CD14-positive monocyte (primary cell): ENCODE measurements around the gene LDLRAD2. TPM values are rescaled to one million over a fixed set of nuclear protein-coding genes. Genes with fewer than 3 reads are reported as not detected.

Experiments
- DNase-seq, 3 donors: peaks; one replicate each; pipeline ENCODE4 v3.0.0-alpha.2; 2011 to 2022
- H2AFZ ChIP-seq: 2 replicates; pipeline ENCODE4 v1.6.0; 2012; ENCODE audit warnings: mild to moderate bottlenecking, low read depth, low read length, inconsistent platforms; ENCODE audit not compliant: insufficient read depth, poor library complexity, severe bottlenecking
- H3K27ac ChIP-seq, 2 donors: 1 replicate in 1 of 2; 2 replicates in 1 of 2; pipeline ENCODE4 v1.5.1; 2012 to 2013; ENCODE audit warnings: low read length in 2 of 2, control low read depth in 1 of 2, inconsistent platforms in 1 of 2, low read depth in 1 of 2, mild to moderate bottlenecking in 1 of 2
- H3K27me3 ChIP-seq, 2 donors: one replicate each; pipeline versions ENCODE4 v1.6.0 to v1.6.1; 2011 to 2013; ENCODE audit warnings: low read length in 2 of 2; ENCODE audit not compliant: control insufficient read depth in 2 of 2, insufficient read depth in 2 of 2
- H3K36me3 ChIP-seq, 2 donors: replicated peaks in 1 of 2; 1 replicate in 1 of 2; 2 replicates in 1 of 2; pipeline versions ENCODE4 v1.5.1 to v1.6.1; 2012 to 2013; ENCODE audit warnings: low read length in 2 of 2, control low read depth in 1 of 2, inconsistent platforms in 1 of 2, mild to moderate bottlenecking in 1 of 2; ENCODE audit not compliant: insufficient read depth in 2 of 2, control insufficient read depth in 1 of 2
- H3K4me1 ChIP-seq, 2 donors: 1 replicate in 1 of 2; 2 replicates in 1 of 2; pipeline versions ENCODE4 v1.5.1 to v1.6.1; 2012 to 2013; ENCODE audit warnings: low read length in 2 of 2, control low read depth in 1 of 2, inconsistent platforms in 1 of 2, mild to moderate bottlenecking in 1 of 2, moderate library complexity in 1 of 2; ENCODE audit not compliant: insufficient read depth in 2 of 2, control insufficient read depth in 1 of 2
- H3K4me2 ChIP-seq: replicated peaks from 2 replicates; pipeline ENCODE3; 2012; ENCODE audit warnings: low read length, moderate library complexity, mild to moderate bottlenecking; ENCODE audit not compliant: poor library complexity, severe bottlenecking; ENCODE audit errors: extremely low read depth
- H3K4me3 ChIP-seq, 3 experiments: fragments of 200-600 bp in 1 of 3; sonication (generic) in 1 of 3; replicated peaks in 1 of 3; 1 replicate in 2 of 3; 2 replicates in 1 of 3; pipeline ENCODE4 v1.5.1; 2011 to 2013; ENCODE audit warnings: low read length in 3 of 3, mild to moderate bottlenecking in 3 of 3, control low read depth in 2 of 3, low read depth in 2 of 3, inconsistent platforms in 1 of 3, moderate library complexity in 1 of 3
- H3K79me2 ChIP-seq: 2 replicates; pipeline ENCODE4 v1.6.0; 2012; ENCODE audit warnings: mild to moderate bottlenecking, control low read depth, inconsistent platforms, low read length, moderate library complexity; ENCODE audit not compliant: insufficient read depth
- H3K9ac ChIP-seq: 2 replicates; pipeline ENCODE4 v1.6.0; 2017; ENCODE audit warnings: low read length, mild to moderate bottlenecking; ENCODE audit not compliant: insufficient read depth, poor library complexity, severe bottlenecking
- H3K9me3 ChIP-seq, 2 donors: replicated peaks in 1 of 2; 1 replicate in 1 of 2; 2 replicates in 1 of 2; pipeline versions ENCODE4 v1.5.1 to v1.6.1; 2012 to 2013; ENCODE audit warnings: low read length in 2 of 2, control low read depth in 1 of 2; ENCODE audit not compliant: control insufficient read depth in 1 of 2, insufficient read depth in 1 of 2
- H4K20me1 ChIP-seq: 2 replicates; pipeline ENCODE4 v1.6.0; 2012; ENCODE audit warnings: mild to moderate bottlenecking, low read length, control low read depth, moderate library complexity; ENCODE audit not compliant: insufficient read depth
- H3K27ac Mint-ChIP-seq, 7 donors: one replicate each; pipeline ENCODE4 v1.8.0; 2020; ENCODE audit warnings: mild to moderate bottlenecking in 7 of 7, mixed read lengths in 7 of 7, moderate library complexity in 6 of 7, inconsistent platforms in 2 of 7
- H3K27me3 Mint-ChIP-seq, 3 donors: one replicate each; pipeline ENCODE4 v1.8.0; 2021 to 2022; ENCODE audit warnings: low read depth in 3 of 3, mild to moderate bottlenecking in 3 of 3, mixed read lengths in 3 of 3, moderate library complexity in 3 of 3, inconsistent platforms in 1 of 3
- H3K36me3 Mint-ChIP-seq, 2 donors: one replicate each; pipeline ENCODE4 v1.8.0; 2020; ENCODE audit warnings: mixed read lengths in 2 of 2, inconsistent platforms in 1 of 2, mild to moderate bottlenecking in 1 of 2
- H3K4me1 Mint-ChIP-seq: one replicate; pipeline ENCODE4 v1.8.0; 2020; ENCODE audit warnings: mild to moderate bottlenecking, mixed read lengths
- H3K4me3 Mint-ChIP-seq, 2 donors: one replicate each; pipeline ENCODE4 v1.8.0; 2020; ENCODE audit warnings: mild to moderate bottlenecking in 2 of 2, mixed read lengths in 2 of 2, moderate library complexity in 1 of 2
- H3K9me3 Mint-ChIP-seq, 7 donors: one replicate each; pipeline ENCODE4 v1.8.0; 2020 to 2022; ENCODE audit warnings: mixed read lengths in 7 of 7, mild to moderate bottlenecking in 6 of 7, moderate library complexity in 6 of 7, inconsistent platforms in 2 of 7
- CTCF ChIP-seq: fragments of 200-600 bp; IDR thresholded peaks from one replicate; pipeline ENCODE4 v1.8.0; 2022; ENCODE audit warnings: antibody characterized with exemption, mild to moderate bottlenecking
- WGBS: methylation state at CpG from one replicate; pipeline ENCODE4 v1.1.5; 2013; ENCODE audit warnings: missing lambda C conversion rate; ENCODE audit not compliant: insufficient coverage; 5-methylcytosine and 5-hydroxymethylcytosine counted together
- intact Hi-C, 2 donors: fragments of 100-400 bp; cut with micrococcal nuclease; formaldehyde crosslinking; loops; one replicate each; pipeline versions ENCODE4 v1.15.0 to v1.15.1; 2023
- polyA plus RNA-seq, 3 donors: library from polyadenylated mRNA; depleted of rRNA in 1 of 3; unstranded in 2 of 3; stranded (reverse) in 1 of 3; fragments of 300-500 nt in 2 of 3; fragments of >200 nt in 1 of 3; fragmentation: Illumina TruSeq in 2 of 3; gene quantifications; 1 replicate in 2 of 3; 2 replicates in 1 of 3; pipeline ENCODE4 v1.2.3, GENCODE V29; 2012 to 2021

The LDLRAD2 gene
- polyA plus RNA-seq, 3 donors, result 0.63 TPM; not detected in 2

GRCh38 chr1:21868482-21868881 is 56.4 kb downstream of the LDLRAD2 start:
- WGBS, result 100% methylated on average over 4 of the region's 7 CpGs
- H4K20me1 ChIP-seq, result no peaks in the 10 kb centered on the region

GRCh38 chr1:21868941-21869454 is 56.9 kb downstream of the LDLRAD2 start:
- Histone ChIP-seq H3K4me1 (no peaks in the 10 kb centered on the region), H3K4me2 (no peak overlapping the region), H3K9me3 (no peaks in the 10 kb centered on the region), H3K9ac (no peak overlapping the region), H3K36me3 (no peaks in the 10 kb centered on the region), H4K20me1 (no peaks in the 10 kb centered on the region), H3K27me3 (no peaks in the 10 kb centered on the region), H3K27ac (no peak overlapping the region), H2AFZ (no peak overlapping the region), H3K79me2 (no peaks in the 10 kb centered on the region), H3K4me3 (no peak overlapping the region)
- intact Hi-C loops, result no loop called here
- H3K4me3 Mint-ChIP-seq, result no peak overlapping the region
- TF ChIP-seq CTCF, result no peak
- no peaks in the 10 kb centered on the region for H3K36me3 Mint-ChIP-seq
- H3K4me1 Mint-ChIP-seq, result peaks cover 10% of the 10 kb centered on the region
- DNase-seq, result no peak
- 94% methylated on average over 6 of the region's 12 CpGs for WGBS
- no peaks in the 10 kb centered on the region for H3K9me3 Mint-ChIP-seq
- H3K27me3 Mint-ChIP-seq, result peaks cover 0 to 4% (median 2%) of the 10 kb centered on the region in 3 donors
- no peak overlapping the region for H3K27ac Mint-ChIP-seq

More at GRCh38 chr1:21868482-21868881, 56.4 kb downstream of the LDLRAD2 start:
- Mint-ChIP-seq H3K4me3 (no peak overlapping the region), H3K9me3 (no peaks in the 10 kb centered on the region), H3K27ac (no peak overlapping the region), H3K4me1 (peaks cover 10% of the 10 kb centered on the region), H3K36me3 (no peaks in the 10 kb centered on the region), H3K27me3 (peaks cover 0 to 4% (median 2%) of the 10 kb centered on the region in 3 donors)
- H3K9ac ChIP-seq, result no peak overlapping the region
- H3K27me3 ChIP-seq, result no peaks in the 10 kb centered on the region
- no peaks in the 10 kb centered on the region for H3K79me2 ChIP-seq
- H2AFZ ChIP-seq, result no peak overlapping the region
- no peaks in the 10 kb centered on the region for H3K36me3 ChIP-seq
- no peak for TF ChIP-seq CTCF
- no peaks in the 10 kb centered on the region for H3K4me1 ChIP-seq
- intact Hi-C loops, result no loop called here
- H3K4me3 ChIP-seq, result no peak overlapping the region
- no peaks in the 10 kb centered on the region for H3K9me3 ChIP-seq
- no peak overlapping the region for H3K4me2 ChIP-seq
- no peak for DNase-seq
- H3K27ac ChIP-seq, result no peak overlapping the region
